BE2C (cell line): ENCODE measurements around the gene TMEM158.

ENCODE experiments used
- DNase-seq: peaks from one replicate; pipeline ENCODE4 v3.0.0-alpha.2; 2020
- H3K27me3 ChIP-seq: fragments of 250-450 bp; sonication (Bioruptor Pico); 2 replicates; pipeline ENCODE4 v1.5.1; 2020; ENCODE audit warnings: mild to moderate bottlenecking
- H3K36me3 ChIP-seq: fragments of 250-450 bp; sonication (Bioruptor Pico); 2 replicates; pipeline ENCODE4 v1.5.1; 2020; ENCODE audit warnings: mild to moderate bottlenecking
- H3K4me1 ChIP-seq: fragments of 250-450 bp; sonication (Bioruptor Pico); 2 replicates; pipeline ENCODE4 v1.5.1; 2020
- H3K4me3 ChIP-seq: 2 replicates; pipeline ENCODE4 v1.5.1; 2011; ENCODE audit warnings: low read depth, low read length
- H3K9me3 ChIP-seq: fragments of 250-450 bp; sonication (Bioruptor Pico); 2 replicates; pipeline ENCODE4 v1.5.1; 2020
- TF ChIP-seq, protein P1 (sequence below): IDR thresholded peaks from 2 replicates; pipeline ENCODE4 v1.5.1; 2012; ENCODE audit warnings: mild to moderate bottlenecking, low read depth, low read length

TMEM158 gene

GRCh38 chr3:45269952-45270351, 43.9 kb upstream of the TMEM158 start:
- no peak for DNase-seq
- H3K27me3 ChIP-seq, result no peaks in the 10 kb centered on the region
- H3K4me3 ChIP-seq, result no peak overlapping the region
- H3K4me1 ChIP-seq, result no peaks in the 10 kb centered on the region
- no peaks in the 10 kb centered on the region for H3K9me3 ChIP-seq
- no peaks in the 10 kb centered on the region for H3K36me3 ChIP-seq
- TF ChIP-seq, protein P1, sequence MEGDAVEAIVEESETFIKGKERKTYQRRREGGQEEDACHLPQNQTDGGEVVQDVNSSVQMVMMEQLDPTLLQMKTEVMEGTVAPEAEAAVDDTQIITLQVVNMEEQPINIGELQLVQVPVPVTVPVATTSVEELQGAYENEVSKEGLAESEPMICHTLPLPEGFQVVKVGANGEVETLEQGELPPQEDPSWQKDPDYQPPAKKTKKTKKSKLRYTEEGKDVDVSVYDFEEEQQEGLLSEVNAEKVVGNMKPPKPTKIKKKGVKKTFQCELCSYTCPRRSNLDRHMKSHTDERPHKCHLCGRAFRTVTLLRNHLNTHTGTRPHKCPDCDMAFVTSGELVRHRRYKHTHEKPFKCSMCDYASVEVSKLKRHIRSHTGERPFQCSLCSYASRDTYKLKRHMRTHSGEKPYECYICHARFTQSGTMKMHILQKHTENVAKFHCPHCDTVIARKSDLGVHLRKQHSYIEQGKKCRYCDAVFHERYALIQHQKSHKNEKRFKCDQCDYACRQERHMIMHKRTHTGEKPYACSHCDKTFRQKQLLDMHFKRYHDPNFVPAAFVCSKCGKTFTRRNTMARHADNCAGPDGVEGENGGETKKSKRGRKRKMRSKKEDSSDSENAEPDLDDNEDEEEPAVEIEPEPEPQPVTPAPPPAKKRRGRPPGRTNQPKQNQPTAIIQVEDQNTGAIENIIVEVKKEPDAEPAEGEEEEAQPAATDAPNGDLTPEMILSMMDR, result no peak

DNA sequence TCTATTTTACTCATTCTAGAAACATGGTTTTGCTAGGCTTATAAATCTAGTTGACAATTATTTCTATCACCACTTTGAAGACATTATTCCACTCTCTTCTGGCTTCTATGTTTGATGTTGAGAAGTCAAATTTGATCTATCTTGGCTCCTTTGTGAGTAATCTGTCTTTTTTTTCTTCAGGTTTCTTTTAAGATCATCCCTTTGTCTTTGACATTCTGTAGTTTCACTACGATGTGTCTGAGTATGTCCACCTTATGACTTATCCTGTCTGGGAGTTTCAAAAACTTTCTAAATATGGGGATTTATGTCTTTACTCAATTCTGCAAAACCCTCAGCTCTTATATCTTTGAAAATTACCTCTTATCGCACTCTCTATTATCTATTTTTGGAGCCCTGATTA, 41.0 kb upstream of the TMEM158 start:
- DNase-seq, result no peak
- no peaks in the 10 kb centered on the region for H3K36me3 ChIP-seq
- H3K27me3 ChIP-seq, result no peaks in the 10 kb centered on the region
- TF ChIP-seq, protein P1, result no peak
- no peaks in the 10 kb centered on the region for H3K9me3 ChIP-seq
- no peak overlapping the region for H3K4me3 ChIP-seq
- no peaks in the 10 kb centered on the region for H3K4me1 ChIP-seq

- Histone ChIP-seq H3K9me3 (no peaks in the 10 kb centered on the region), H3K36me3 (no peaks in the 10 kb centered on the region), H3K27me3 (no peaks in the 10 kb centered on the region), H3K4me1 (no peaks in the 10 kb centered on the region), H3K4me3 (no peak overlapping the region)
- TF ChIP-seq, protein P1, result no peak
- DNase-seq, result no peak
Measured at GRCh38 chr3:45261333-45262110, 35.4 kb upstream of the TMEM158 start.

DNA sequence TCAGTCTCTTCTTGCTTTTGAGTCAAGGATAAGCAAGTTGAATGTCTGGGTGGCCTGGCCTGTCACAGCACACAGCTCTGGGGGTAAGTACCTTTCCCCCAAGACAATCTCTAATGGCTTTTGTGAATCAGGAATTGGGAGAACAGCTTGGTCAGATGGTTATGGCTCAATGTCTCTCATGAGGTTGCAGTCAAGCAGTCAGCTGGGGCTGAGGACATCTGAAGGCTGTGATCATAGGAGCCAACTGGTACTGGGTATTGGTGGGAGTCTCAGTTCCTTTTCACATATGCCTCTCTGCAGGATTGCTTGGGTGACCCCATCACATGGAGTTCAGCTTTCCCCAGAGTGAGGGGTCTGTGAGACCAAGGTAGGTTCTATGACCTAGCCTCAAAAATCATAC, 33.0 kb upstream of the TMEM158 start:
- DNase-seq, result no peak
- no peaks in the 10 kb centered on the region for H3K36me3 ChIP-seq
- no peaks in the 10 kb centered on the region for H3K27me3 ChIP-seq
- H3K4me3 ChIP-seq, result no peak overlapping the region
- TF ChIP-seq, protein P1, result no peak
- no peaks in the 10 kb centered on the region for H3K4me1 ChIP-seq
- no peaks in the 10 kb centered on the region for H3K9me3 ChIP-seq

- no peak for DNase-seq
Measured at GRCh38 chr3:45258317-45258716, 32.2 kb upstream of the TMEM158 start.

GRCh38 chr3:45253316-45253715, 27.2 kb upstream of the TMEM158 start:
- Histone ChIP-seq H3K4me3 (no peak overlapping the region), H3K4me1 (no peaks in the 10 kb centered on the region), H3K9me3 (no peaks in the 10 kb centered on the region), H3K36me3 (no peaks in the 10 kb centered on the region), H3K27me3 (no peaks in the 10 kb centered on the region)
- DNase-seq, result no peak
- TF ChIP-seq, protein P1, result no peak

More at GRCh38 chr3:45258317-45258716, 32.2 kb upstream of the TMEM158 start:
- Histone ChIP-seq H3K27me3 (no peaks in the 10 kb centered on the region), H3K4me3 (no peak overlapping the region), H3K4me1 (no peaks in the 10 kb centered on the region), H3K9me3 (no peaks in the 10 kb centered on the region), H3K36me3 (no peaks in the 10 kb centered on the region)
- TF ChIP-seq, protein P1, result no peak
